K562 (cell line): ENCODE results near the gene RPS2. TPM values are rescaled to one million over a fixed set of nuclear protein-coding genes. Genes with fewer than 3 reads are reported as not detected.
A peak's percentile ranks its signal among the peaks of the same experiment; 100 is the strongest.

Experiments
- CHD1 ChIP-seq: fragments of 200-600 bp; sonication (generic); IDR thresholded peaks from one replicate; pipeline ENCODE4 v1.6.1; 2012; ENCODE audit warnings: mild to moderate bottlenecking, moderate library complexity, low read length, inconsistent platforms
- EP300 ChIP-seq: IDR thresholded peaks from 2 replicates; pipeline ENCODE4 v1.6.1; 2012; ENCODE audit warnings: low read length, improper control_type of control experiment
- EP400 ChIP-seq: fragments of 450-650 bp; IDR thresholded peaks from 2 replicates; pipeline ENCODE4 v1.6.1; 2017; ENCODE audit warnings: antibody characterized with exemption, mild to moderate bottlenecking, moderate library complexity
- ILF3 ChIP-seq: fragments of 450-650 bp; IDR thresholded peaks from 2 replicates; pipeline ENCODE4 v1.6.1; 2018; ENCODE audit warnings: antibody characterized with exemption, mild to moderate bottlenecking, moderate library complexity, borderline replicate concordance
- JUN ChIP-seq, 2 experiments: sonication (generic) in 1 of 2; formaldehyde crosslinking in 1 of 2; IDR thresholded peaks; 2 replicates each; pipeline versions ENCODE4 v1.6.1 to v1.8.0; 2012 to 2022; ENCODE audit warnings: borderline replicate concordance in 2 of 2, mild to moderate bottlenecking in 2 of 2, improper control_type of control experiment in 1 of 2, low read depth in 1 of 2, low read length in 1 of 2, missing genetic modification reagents in 1 of 2
- MAFF ChIP-seq: IDR thresholded peaks from 2 replicates; pipeline ENCODE4 v1.6.1; 2012; ENCODE audit warnings: low read length, improper control_type of control experiment
- MAFK ChIP-seq: IDR thresholded peaks from 2 replicates; pipeline ENCODE4 v1.6.1; 2011; ENCODE audit warnings: low read length, improper control_type of control experiment
- MED1 ChIP-seq: sonication (generic); formaldehyde crosslinking; IDR thresholded peaks from 2 replicates; pipeline ENCODE4 v1.8.1; 2023; ENCODE audit warnings: missing genetic modification reagents, borderline replicate concordance
- NRF1 ChIP-seq, 2 experiments: fragments of 450-650 bp; IDR thresholded peaks in 1 of 2; conservative IDR thresholded peaks in 1 of 2; 2 replicates each; pipeline ENCODE4 v1.6.1; 2014; ENCODE audit warnings: mild to moderate bottlenecking in 2 of 2
- SIN3A ChIP-seq, 2 experiments: fragments of 150-350 bp in 1 of 2; IDR thresholded peaks; 2 replicates each; pipeline ENCODE4 v1.6.1; 2011 to 2016; ENCODE audit warnings: borderline replicate concordance in 2 of 2, low read depth in 2 of 2, low read length in 2 of 2, mild to moderate bottlenecking in 2 of 2, moderate library complexity in 2 of 2; ENCODE audit not compliant: control insufficient read depth in 1 of 2
- SMARCE1 ChIP-seq: fragments of 450-650 bp; IDR thresholded peaks from 2 replicates; pipeline ENCODE4 v1.7.1; 2016; ENCODE audit warnings: mild to moderate bottlenecking
- SPI1 ChIP-seq: IDR thresholded peaks from 2 replicates; pipeline ENCODE4 v1.6.1; 2011; ENCODE audit warnings: low read depth, low read length, control low read depth, borderline replicate concordance
- TARDBP ChIP-seq: fragments of 450-650 bp; IDR thresholded peaks from 2 replicates; pipeline ENCODE4 v1.6.1; 2016
- TOE1 ChIP-seq, 2 experiments: fragments of 450-650 bp in 1 of 2; sonication (generic) in 1 of 2; formaldehyde crosslinking in 1 of 2; IDR thresholded peaks; 2 replicates each; pipeline versions ENCODE4 v1.7.1 to v1.8.0; 2016 to 2022; ENCODE audit warnings: borderline replicate concordance in 2 of 2, mild to moderate bottlenecking in 2 of 2, antibody characterized with exemption in 1 of 2, inconsistent platforms in 1 of 2, low read depth in 1 of 2, missing genetic modification reagents in 1 of 2, moderate library complexity in 1 of 2
- ZC3H4 ChIP-seq: sonication (generic); formaldehyde crosslinking; IDR thresholded peaks from 2 replicates; pipeline ENCODE4 v1.9.0; 2021; ENCODE audit warnings: missing genetic modification reagents, borderline replicate concordance
- ZEB2 ChIP-seq: fragments of 450-650 bp; IDR thresholded peaks from 2 replicates; pipeline ENCODE4 v1.6.1; 2016
- ZNF436 ChIP-seq: fragments of 250-450, 450-650 bp; sonication (Bioruptor Pico); formaldehyde crosslinking; IDR thresholded peaks from 2 replicates; pipeline ENCODE4 v1.7.0; 2020; ENCODE audit warnings: mild to moderate bottlenecking
- polyA plus RNA-seq, 8 experiments: library from polyadenylated mRNA; depleted of rRNA in 4 of 8; stranded (reverse) in 5 of 8; unstranded in 3 of 8; fragments of >200 nt; fragmentation: Nextera tagmentation in 2 of 8; fragmentation: Illumina TruSeq in 1 of 8; extraction: Ambion mirVana in 2 of 8; extraction: Trizol in 1 of 8; gene quantifications; 2 replicates each; pipeline versions ENCODE4 v1.2.1 to v1.2.3, GENCODE V29; 2011 to 2014; ENCODE audit warnings: inconsistent platforms in 1 of 8, missing spikeins in 1 of 8
- total RNA-seq, 7 experiments: library from RNA; depleted of rRNA in 6 of 7; stranded (reverse); fragments of >200 nt in 6 of 7; fragmentation: Illumina TruSeq in 2 of 7; extraction: Trizol in 2 of 7; gene quantifications; 2 replicates each; pipeline versions ENCODE4 v1.2.1 to v1.2.3, GENCODE V29; 2011 to 2021; ENCODE audit warnings: low replicate concordance in 1 of 7
- TF ChIP-seq, protein P1 (sequence below): sonication (generic); IDR thresholded peaks from 2 replicates; pipeline ENCODE4 v1.6.1; 2016
- TF ChIP-seq, protein P2 (sequence below): fragments of 450-650 bp; IDR thresholded peaks from 2 replicates; pipeline ENCODE4 v1.6.1; 2016
- TF ChIP-seq, protein P3 (sequence below): fragments of 450-650 bp; formaldehyde crosslinking; IDR thresholded peaks from 2 replicates; pipeline ENCODE4 v1.4.0; 2022; ENCODE audit warnings: mild to moderate bottlenecking, moderate library complexity

RPS2 gene
- total and polyA plus RNA-seq, 9 of the 15 experiments (the other 6 are each of a cell fraction or from before 2014, with no cell fraction given), result 834 to 4,794 (median 3,793) TPM

GRCh38 chr16:1942047-1942809 lies 22.4 kb downstream of the RPS2 start (continued):
- no peak for TF ChIP-seq ILF3
- peak in 1 of 2 experiments; percentile 58; a peak in 2 of 4 replicates for TF ChIP-seq SIN3A (IDR thresholded peaks at IDR 0.05; ENCODE audit: borderline replicate concordance in 2 of 2, control insufficient read depth in 1 of 2, low read depth in 2 of 2, low read length in 2 of 2)
- no peak for TF ChIP-seq TOE1 (IDR thresholded peaks at IDR 0.05; ENCODE audit: borderline replicate concordance)
- no peak for TF ChIP-seq TOE1 (CRISPR knock-in tag; IDR thresholded peaks at IDR 0.05; ENCODE audit: borderline replicate concordance, low read depth)
- TF ChIP-seq SMARCE1, result peak; percentile 80
- no peak for TF ChIP-seq ZNF436
- TF ChIP-seq, protein P1, sequence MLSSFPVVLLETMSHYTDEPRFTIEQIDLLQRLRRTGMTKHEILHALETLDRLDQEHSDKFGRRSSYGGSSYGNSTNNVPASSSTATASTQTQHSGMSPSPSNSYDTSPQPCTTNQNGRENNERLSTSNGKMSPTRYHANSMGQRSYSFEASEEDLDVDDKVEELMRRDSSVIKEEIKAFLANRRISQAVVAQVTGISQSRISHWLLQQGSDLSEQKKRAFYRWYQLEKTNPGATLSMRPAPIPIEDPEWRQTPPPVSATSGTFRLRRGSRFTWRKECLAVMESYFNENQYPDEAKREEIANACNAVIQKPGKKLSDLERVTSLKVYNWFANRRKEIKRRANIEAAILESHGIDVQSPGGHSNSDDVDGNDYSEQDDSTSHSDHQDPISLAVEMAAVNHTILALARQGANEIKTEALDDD, result 0 out of 2 replicates have a peak, but pooled peaks have one; percentile 27
- TF ChIP-seq NRF1 (conservative IDR thresholded peaks at IDR 0.05 in 1 of 2, IDR thresholded peaks at IDR 0.05 in 1 of 2), result 0 out of 4 replicates have a peak, but pooled peaks of 1 of the 2 experiments have one; percentile 25
- peak; percentile 51; the same call in 1 of the 2 replicates for TF ChIP-seq ZC3H4
- TF ChIP-seq, protein P2, sequence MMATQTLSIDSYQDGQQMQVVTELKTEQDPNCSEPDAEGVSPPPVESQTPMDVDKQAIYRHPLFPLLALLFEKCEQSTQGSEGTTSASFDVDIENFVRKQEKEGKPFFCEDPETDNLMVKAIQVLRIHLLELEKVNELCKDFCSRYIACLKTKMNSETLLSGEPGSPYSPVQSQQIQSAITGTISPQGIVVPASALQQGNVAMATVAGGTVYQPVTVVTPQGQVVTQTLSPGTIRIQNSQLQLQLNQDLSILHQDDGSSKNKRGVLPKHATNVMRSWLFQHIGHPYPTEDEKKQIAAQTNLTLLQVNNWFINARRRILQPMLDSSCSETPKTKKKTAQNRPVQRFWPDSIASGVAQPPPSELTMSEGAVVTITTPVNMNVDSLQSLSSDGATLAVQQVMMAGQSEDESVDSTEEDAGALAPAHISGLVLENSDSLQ, result peak; percentile 60; the same call in 1 of the 2 replicates
- TF ChIP-seq, protein P3, sequence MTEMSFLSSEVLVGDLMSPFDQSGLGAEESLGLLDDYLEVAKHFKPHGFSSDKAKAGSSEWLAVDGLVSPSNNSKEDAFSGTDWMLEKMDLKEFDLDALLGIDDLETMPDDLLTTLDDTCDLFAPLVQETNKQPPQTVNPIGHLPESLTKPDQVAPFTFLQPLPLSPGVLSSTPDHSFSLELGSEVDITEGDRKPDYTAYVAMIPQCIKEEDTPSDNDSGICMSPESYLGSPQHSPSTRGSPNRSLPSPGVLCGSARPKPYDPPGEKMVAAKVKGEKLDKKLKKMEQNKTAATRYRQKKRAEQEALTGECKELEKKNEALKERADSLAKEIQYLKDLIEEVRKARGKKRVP (CRISPR knock-in tag), result no peak
- peak; percentile 48; the same call in 1 of the 2 replicates for TF ChIP-seq EP400
- peak; percentile 84 for TF ChIP-seq SPI1
- TF ChIP-seq JUN (IDR thresholded peaks at IDR 0.05; ENCODE audit: borderline replicate concordance, low read depth, low read length), result peak; percentile 33; the same call in 1 of the 2 replicates
- no peak for TF ChIP-seq JUN (CRISPR knock-in tag; IDR thresholded peaks at IDR 0.05; ENCODE audit: borderline replicate concordance)
- TF ChIP-seq MED1 (CRISPR knock-in tag), result no peak
- TF ChIP-seq TARDBP, result no peak
- TF ChIP-seq ZEB2, result peak; percentile 81
- peak; percentile 82 for TF ChIP-seq MAFK
- TF ChIP-seq EP300, result peak; percentile 53
- TF ChIP-seq CHD1, result peak; percentile 55
- TF ChIP-seq MAFF, result peak; percentile 90
